ENCODE measurements around the gene GH1.
"Not testable (repeated sequence)": the region's sequence is repeated elsewhere in the genome, so short reads cannot be mapped to it uniquely, and the experiment has no call there.

GRCh38 chr17:63882626-63883126 lies 36.0 kb downstream of the GH1 start:
- TF ChIP-seq, protein P1, sequence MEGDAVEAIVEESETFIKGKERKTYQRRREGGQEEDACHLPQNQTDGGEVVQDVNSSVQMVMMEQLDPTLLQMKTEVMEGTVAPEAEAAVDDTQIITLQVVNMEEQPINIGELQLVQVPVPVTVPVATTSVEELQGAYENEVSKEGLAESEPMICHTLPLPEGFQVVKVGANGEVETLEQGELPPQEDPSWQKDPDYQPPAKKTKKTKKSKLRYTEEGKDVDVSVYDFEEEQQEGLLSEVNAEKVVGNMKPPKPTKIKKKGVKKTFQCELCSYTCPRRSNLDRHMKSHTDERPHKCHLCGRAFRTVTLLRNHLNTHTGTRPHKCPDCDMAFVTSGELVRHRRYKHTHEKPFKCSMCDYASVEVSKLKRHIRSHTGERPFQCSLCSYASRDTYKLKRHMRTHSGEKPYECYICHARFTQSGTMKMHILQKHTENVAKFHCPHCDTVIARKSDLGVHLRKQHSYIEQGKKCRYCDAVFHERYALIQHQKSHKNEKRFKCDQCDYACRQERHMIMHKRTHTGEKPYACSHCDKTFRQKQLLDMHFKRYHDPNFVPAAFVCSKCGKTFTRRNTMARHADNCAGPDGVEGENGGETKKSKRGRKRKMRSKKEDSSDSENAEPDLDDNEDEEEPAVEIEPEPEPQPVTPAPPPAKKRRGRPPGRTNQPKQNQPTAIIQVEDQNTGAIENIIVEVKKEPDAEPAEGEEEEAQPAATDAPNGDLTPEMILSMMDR (IDR thresholded peaks at IDR 0.05): not testable (repeated sequence)
- not testable (repeated sequence) for TF ChIP-seq POLR2A, POLR2AphosphoS5 (IDR thresholded peaks at IDR 0.05)

Data from transverse colon (tissue), 4 donors.